H9 (cell line): ENCODE measurements around the gene FAIM2. TPM values are rescaled to one million over a fixed set of nuclear protein-coding genes. Genes with fewer than 3 reads are reported as not detected.

Experiments
- DNase-seq: peaks from one replicate; pipeline ENCODE4 v3.0.0-alpha.2; 2017
- H2AFZ ChIP-seq: one replicate; pipeline ENCODE4 v1.6.1; 2013; ENCODE audit warnings: mild to moderate bottlenecking, low read length, control low read depth, moderate library complexity
- H2AK5ac ChIP-seq: 2 replicates; pipeline ENCODE4 v1.6.1; 2013; ENCODE audit warnings: low read length, control low read depth, mixed read lengths; ENCODE audit not compliant: insufficient read length
- H2BK120ac ChIP-seq: one replicate; pipeline ENCODE4 v1.6.1; 2013; ENCODE audit warnings: low read depth, mild to moderate bottlenecking, low read length, control low read depth, inconsistent platforms; ENCODE audit not compliant: poor library complexity, severe bottlenecking
- H2BK12ac ChIP-seq: 2 replicates; pipeline ENCODE4 v1.6.1; 2013; ENCODE audit warnings: low read length, control low read depth, mixed read lengths, low read depth; ENCODE audit not compliant: insufficient read length
- H2BK15ac ChIP-seq: 2 replicates; pipeline ENCODE4 v1.6.1; 2013; ENCODE audit warnings: low read depth, low read length, control low read depth
- H2BK20ac ChIP-seq: one replicate; pipeline ENCODE4 v1.6.1; 2013; ENCODE audit warnings: low read depth, mild to moderate bottlenecking, low read length, control low read depth, inconsistent platforms; ENCODE audit not compliant: poor library complexity, severe bottlenecking
- H2BK5ac ChIP-seq: 2 replicates; pipeline ENCODE4 v1.6.1; 2013; ENCODE audit warnings: low read length, control low read depth, mixed read lengths; ENCODE audit not compliant: insufficient read length
- H3K14ac ChIP-seq: 2 replicates; pipeline ENCODE4 v1.6.1; 2013; ENCODE audit warnings: low read length, control low read depth; ENCODE audit not compliant: insufficient read depth
- H3K18ac ChIP-seq: 2 replicates; pipeline ENCODE4 v1.6.1; 2013; ENCODE audit warnings: low read depth, mild to moderate bottlenecking, mixed read lengths, low read length, control low read depth; ENCODE audit not compliant: insufficient read length
- H3K23ac ChIP-seq: 2 replicates; pipeline ENCODE4 v1.6.1; 2013; ENCODE audit warnings: low read length, control low read depth, mixed read lengths, low read depth; ENCODE audit not compliant: insufficient read length
- H3K23me2 ChIP-seq: 2 replicates; pipeline ENCODE4 v1.6.1; 2013; ENCODE audit warnings: low read depth, mild to moderate bottlenecking, mixed read lengths, low read length, control low read depth; ENCODE audit not compliant: insufficient read length, poor library complexity, severe bottlenecking
- H3K27ac ChIP-seq: 2 replicates; pipeline ENCODE4 v1.5.1; 2013; ENCODE audit warnings: low read length, control low read depth, mixed read lengths, low read depth; ENCODE audit not compliant: insufficient read length
- H3K27me3 ChIP-seq: 2 replicates; pipeline ENCODE4 v1.6.1; 2013; ENCODE audit warnings: low read length, control low read depth, inconsistent platforms; ENCODE audit not compliant: insufficient read depth
- H3K4ac ChIP-seq: 2 replicates; pipeline ENCODE4 v1.6.1; 2013; ENCODE audit warnings: low read depth, mild to moderate bottlenecking, control low read depth, inconsistent platforms, low read length, moderate library complexity
- H3K4me1 ChIP-seq: 2 replicates; pipeline ENCODE4 v1.6.1; 2013; ENCODE audit warnings: low read length, control low read depth, inconsistent platforms; ENCODE audit not compliant: insufficient read depth
- H3K4me2 ChIP-seq: 2 replicates; pipeline ENCODE4 v1.6.1; 2013; ENCODE audit warnings: low read length, control low read depth, mixed read lengths; ENCODE audit not compliant: insufficient read length, insufficient read depth
- H3K56ac ChIP-seq: 2 replicates; pipeline ENCODE4 v1.6.1; 2013; ENCODE audit warnings: low read depth, mild to moderate bottlenecking, mixed read lengths, low read length, control low read depth; ENCODE audit not compliant: insufficient read length
- H3K79me1 ChIP-seq: 2 replicates; pipeline ENCODE4 v1.6.1; 2013; ENCODE audit warnings: low read depth, mild to moderate bottlenecking, moderate library complexity, low read length, control low read depth, inconsistent platforms; ENCODE audit not compliant: insufficient read depth, poor library complexity, severe bottlenecking
- H3K79me2 ChIP-seq: 2 replicates; pipeline ENCODE4 v1.6.1; 2013; ENCODE audit warnings: low read length, control low read depth, inconsistent platforms; ENCODE audit not compliant: insufficient read depth
- H3K9ac ChIP-seq: 2 replicates; pipeline ENCODE4 v1.6.1; 2013; ENCODE audit warnings: low read length, control low read depth, mixed read lengths; ENCODE audit not compliant: insufficient read length; ENCODE audit errors: extremely low read depth
- H3K9me3 ChIP-seq: one replicate; pipeline ENCODE4 v1.6.1; 2013; ENCODE audit warnings: low read depth, low read length, inconsistent platforms; ENCODE audit not compliant: control insufficient read depth
- H3T11ph ChIP-seq: one replicate; pipeline ENCODE4 v1.6.1; 2013; ENCODE audit warnings: mild to moderate bottlenecking, low read length, control low read depth, inconsistent platforms
- H4K20me1 ChIP-seq: one replicate; pipeline ENCODE4 v1.6.1; 2013; ENCODE audit not compliant: control insufficient read depth, insufficient read length, insufficient read depth
- H4K5ac ChIP-seq: 2 replicates; pipeline ENCODE4 v1.6.1; 2013; ENCODE audit warnings: low read depth, mild to moderate bottlenecking, mixed read lengths, low read length, control low read depth; ENCODE audit not compliant: insufficient read length
- H4K8ac ChIP-seq: replicated peaks from 2 replicates; pipeline ENCODE4 v1.6.1; 2013; ENCODE audit warnings: low read length, control low read depth, mixed read lengths, low read depth; ENCODE audit not compliant: insufficient read length
- H4K91ac ChIP-seq: 2 replicates; pipeline ENCODE4 v1.6.1; 2013; ENCODE audit warnings: low read depth, mild to moderate bottlenecking, moderate library complexity, mixed read lengths, low read length, control low read depth; ENCODE audit not compliant: insufficient read length
- H3K27ac Mint-ChIP-seq, 3 experiments: 2 replicates in 2 of 3; 3 replicates in 1 of 3; pipeline ENCODE4 v1.8.0; 2020 to 2021; ENCODE audit warnings: mixed read lengths in 3 of 3, mild to moderate bottlenecking in 1 of 3, moderate library complexity in 1 of 3
- H3K27me3 Mint-ChIP-seq: 2 replicates; pipeline ENCODE4 v1.8.0; 2021; ENCODE audit warnings: low read depth, mild to moderate bottlenecking, moderate library complexity, mixed read lengths
- H3K36me3 Mint-ChIP-seq, 3 experiments: 2 replicates in 2 of 3; 3 replicates in 1 of 3; pipeline ENCODE4 v1.8.0; 2020 to 2021; ENCODE audit warnings: low read depth in 3 of 3, mixed read lengths in 3 of 3; ENCODE audit not compliant: insufficient read depth in 1 of 3
- H3K4me1 Mint-ChIP-seq, 2 experiments: 2 replicates each; pipeline ENCODE4 v1.8.0; 2020; ENCODE audit warnings: mixed read lengths in 2 of 2
- H3K4me3 Mint-ChIP-seq, 2 experiments: 2 replicates in 1 of 2; 3 replicates in 1 of 2; pipeline ENCODE4 v1.8.0; 2020 to 2021; ENCODE audit warnings: mild to moderate bottlenecking in 2 of 2, mixed read lengths in 2 of 2, moderate library complexity in 1 of 2
- H3K9me3 Mint-ChIP-seq, 2 experiments: 2 replicates in 1 of 2; 3 replicates in 1 of 2; pipeline ENCODE4 v1.8.0; 2020; ENCODE audit warnings: mild to moderate bottlenecking in 2 of 2, mixed read lengths in 2 of 2, moderate library complexity in 1 of 2
- WGBS: extraction: QIAGEN DNeasy Blood & Tissue Kit; methylation state at CpG from one replicate; pipeline ENCODE4 v1.1.7; 2013; ENCODE audit warnings: missing lambda C conversion rate, low lambda C conversion rate, mixed read lengths; ENCODE audit not compliant: insufficient read length; ENCODE audit errors: extremely low coverage; 5-methylcytosine and 5-hydroxymethylcytosine counted together
- total RNA-seq: library from RNA; stranded (reverse); gene quantifications from 2 replicates; pipeline ENCODE4 v1.2.1, GENCODE V29; 2021
- TF ChIP-seq, protein P1 (sequence below): fragments of 200-600 bp; sonication (generic); conservative IDR thresholded peaks from 3 replicates; pipeline ENCODE4 v1.8.0; 2021; ENCODE audit warnings: antibody characterized with exemption, mild to moderate bottlenecking

The FAIM2 gene
- total RNA-seq, 1 experiment from 2014 or later: 0.42 TPM

GRCh38 chr12:49920915-49921286 lies 17.2 kb upstream of the FAIM2 start:
- Mint-ChIP-seq H3K27ac (no peak overlapping the region; a peak in 1 of 7 replicates), H3K4me1 (peaks cover 0 to 8% of the 10 kb centered on the region in 2 experiments; a peak in 3 of 4 replicates), H3K4me3 (no peak overlapping the region), H3K27me3 (peaks cover 4% of the 10 kb centered on the region), H3K9me3 (no peaks in the 10 kb centered on the region), H3K36me3 (no peaks in the 10 kb centered on the region)
- Histone ChIP-seq H3K4me2 (no peak overlapping the region), H3K23ac (no peak overlapping the region), H3K27ac (no peak overlapping the region), H4K91ac (no peak overlapping the region), H3T11ph (no peak overlapping the region), H3K9me3 (no peaks in the 10 kb centered on the region), H3K79me1 (no peaks in the 10 kb centered on the region), H2BK5ac (no peak overlapping the region), H2BK20ac (no peak overlapping the region), H2BK15ac (no peak overlapping the region), H2BK120ac (no peak overlapping the region), H3K27me3 (no peaks in the 10 kb centered on the region), H2AFZ (no peak overlapping the region), H2AK5ac (no peak overlapping the region), H4K8ac (no peak overlapping the region), H3K4me1 (no peaks in the 10 kb centered on the region), H3K79me2 (no peaks in the 10 kb centered on the region), H3K18ac (no peak overlapping the region), H3K23me2 (no peaks in the 10 kb centered on the region), H3K56ac (no peak overlapping the region), H3K14ac (no peak overlapping the region), H4K5ac (no peak overlapping the region), H2BK12ac (no peak overlapping the region), H3K9ac (no peak overlapping the region), H4K20me1 (no peaks in the 10 kb centered on the region), H3K4ac (no peak overlapping the region)
- TF ChIP-seq, protein P1, sequence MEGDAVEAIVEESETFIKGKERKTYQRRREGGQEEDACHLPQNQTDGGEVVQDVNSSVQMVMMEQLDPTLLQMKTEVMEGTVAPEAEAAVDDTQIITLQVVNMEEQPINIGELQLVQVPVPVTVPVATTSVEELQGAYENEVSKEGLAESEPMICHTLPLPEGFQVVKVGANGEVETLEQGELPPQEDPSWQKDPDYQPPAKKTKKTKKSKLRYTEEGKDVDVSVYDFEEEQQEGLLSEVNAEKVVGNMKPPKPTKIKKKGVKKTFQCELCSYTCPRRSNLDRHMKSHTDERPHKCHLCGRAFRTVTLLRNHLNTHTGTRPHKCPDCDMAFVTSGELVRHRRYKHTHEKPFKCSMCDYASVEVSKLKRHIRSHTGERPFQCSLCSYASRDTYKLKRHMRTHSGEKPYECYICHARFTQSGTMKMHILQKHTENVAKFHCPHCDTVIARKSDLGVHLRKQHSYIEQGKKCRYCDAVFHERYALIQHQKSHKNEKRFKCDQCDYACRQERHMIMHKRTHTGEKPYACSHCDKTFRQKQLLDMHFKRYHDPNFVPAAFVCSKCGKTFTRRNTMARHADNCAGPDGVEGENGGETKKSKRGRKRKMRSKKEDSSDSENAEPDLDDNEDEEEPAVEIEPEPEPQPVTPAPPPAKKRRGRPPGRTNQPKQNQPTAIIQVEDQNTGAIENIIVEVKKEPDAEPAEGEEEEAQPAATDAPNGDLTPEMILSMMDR: no peak
- WGBS: no CpG with 5 or more reads among the region's 3 CpGs
- no peak for DNase-seq
